CD4-positive, alpha-beta T cell (primary cell): Measurements from ENCODE around the gene RBM34. TPM values are rescaled to one million over a fixed set of nuclear protein-coding genes. Genes with fewer than 3 reads are reported as not detected.

Experiments used
- ATAC-seq: fragments of 200-7000 bp; cut with Tn5 transposase; one replicate; pipeline ENCODE4 v1.10.0; 2022; ENCODE audit warnings: mild to moderate bottlenecking; ENCODE audit not compliant: poor library complexity
- CTCF ChIA-PET: fragments of 350-600 bp; sonication (Branson Sonifier 250); formaldehyde crosslinking; loops from one replicate; lab custom pipeline; 2021; ENCODE audit warnings: antibody characterized with exemption, inconsistent platforms; lab: Charles Lee
- POLR2A ChIA-PET: fragments of 350-600 bp; sonication (Branson Sonifier 250); formaldehyde crosslinking; loops from one replicate; lab custom pipeline; 2021; ENCODE audit warnings: antibody characterized with exemption, inconsistent platforms; lab: Charles Lee
- DNase-seq, 14 experiments: peaks; one replicate each; pipeline ENCODE4 v3.0.0-alpha.2; 2013 to 2020; ENCODE audit warnings: mixed read lengths in 2 of 14
- H3K27ac ChIP-seq, 2 donors: one replicate each; pipeline versions ENCODE4 v1.5.1 to v1.7.0; 2013; ENCODE audit warnings: low read length in 2 of 2, low read depth in 1 of 2, mild to moderate bottlenecking in 1 of 2
- H3K27me3 ChIP-seq, 2 experiments: 1 replicate in 1 of 2; 2 replicates in 1 of 2; pipeline versions ENCODE4 v1.6.1 to v1.7.0; 2013; ENCODE audit warnings: low read length in 2 of 2, control low read depth in 1 of 2, mild to moderate bottlenecking in 1 of 2, moderate library complexity in 1 of 2; ENCODE audit not compliant: insufficient read depth in 2 of 2, control insufficient read depth in 1 of 2
- H3K36me3 ChIP-seq: one replicate; pipeline ENCODE4 v1.6.1; 2013; ENCODE audit warnings: low read length, control low read depth; ENCODE audit not compliant: insufficient read depth
- H3K4me1 ChIP-seq: one replicate; pipeline ENCODE4 v1.6.1; 2013; ENCODE audit warnings: low read length, control low read depth; ENCODE audit not compliant: insufficient read depth
- H3K4me3 ChIP-seq: one replicate; pipeline ENCODE4 v1.5.1; 2013; ENCODE audit warnings: mild to moderate bottlenecking, low read length, moderate library complexity
- H3K9me3 ChIP-seq, 2 experiments: 1 replicate in 1 of 2; 2 replicates in 1 of 2; pipeline versions ENCODE4 v1.6.1 to v1.7.0; 2013; ENCODE audit warnings: low read length in 2 of 2, mild to moderate bottlenecking in 2 of 2, control low read depth in 1 of 2, moderate library complexity in 1 of 2; ENCODE audit not compliant: control insufficient read depth in 1 of 2, insufficient read depth in 1 of 2
- H3K27ac Mint-ChIP-seq: one replicate; pipeline ENCODE4 v1.8.0; 2020; ENCODE audit warnings: mixed read lengths
- H3K27me3 Mint-ChIP-seq: one replicate; pipeline ENCODE4 v1.8.0; 2021; ENCODE audit warnings: mixed read lengths
- H3K36me3 Mint-ChIP-seq: one replicate; pipeline ENCODE4 v1.8.0; 2021; ENCODE audit warnings: low read depth, mixed read lengths
- H3K4me1 Mint-ChIP-seq: one replicate; pipeline ENCODE4 v1.8.0; 2021; ENCODE audit warnings: low read depth, mixed read lengths
- H3K4me3 Mint-ChIP-seq: one replicate; pipeline ENCODE4 v1.8.0; 2020; ENCODE audit warnings: mild to moderate bottlenecking, mixed read lengths
- H3K9me3 Mint-ChIP-seq: one replicate; pipeline ENCODE4 v1.8.0; 2020; ENCODE audit warnings: mixed read lengths
- intact Hi-C, 2 experiments: fragments of 100-400 bp; cut with DNase I in 1 of 2; cut with micrococcal nuclease in 1 of 2; formaldehyde crosslinking; loops; one replicate each; pipeline versions ENCODE4 v1.15.1 to v1.9.0; 2023 to 2025; cut with DNase I, micrococcal nuclease
- total RNA-seq, 174 experiments: library from RNA in 2 of 174; stranded (reverse) in 2 of 174; gene quantifications; one replicate each; pipeline ENCODE4 v1.2.3 and lab custom pipeline; 2021 to 2026
- TF ChIP-seq, protein P1 (sequence below): fragments of 200-600 bp; IDR thresholded peaks from one replicate; pipeline ENCODE4 v1.8.0; 2022; ENCODE audit warnings: antibody characterized with exemption, mild to moderate bottlenecking

RBM34 gene
- total RNA-seq, 2 experiments from 2014 or later = 195 to 218 TPM

DNA sequence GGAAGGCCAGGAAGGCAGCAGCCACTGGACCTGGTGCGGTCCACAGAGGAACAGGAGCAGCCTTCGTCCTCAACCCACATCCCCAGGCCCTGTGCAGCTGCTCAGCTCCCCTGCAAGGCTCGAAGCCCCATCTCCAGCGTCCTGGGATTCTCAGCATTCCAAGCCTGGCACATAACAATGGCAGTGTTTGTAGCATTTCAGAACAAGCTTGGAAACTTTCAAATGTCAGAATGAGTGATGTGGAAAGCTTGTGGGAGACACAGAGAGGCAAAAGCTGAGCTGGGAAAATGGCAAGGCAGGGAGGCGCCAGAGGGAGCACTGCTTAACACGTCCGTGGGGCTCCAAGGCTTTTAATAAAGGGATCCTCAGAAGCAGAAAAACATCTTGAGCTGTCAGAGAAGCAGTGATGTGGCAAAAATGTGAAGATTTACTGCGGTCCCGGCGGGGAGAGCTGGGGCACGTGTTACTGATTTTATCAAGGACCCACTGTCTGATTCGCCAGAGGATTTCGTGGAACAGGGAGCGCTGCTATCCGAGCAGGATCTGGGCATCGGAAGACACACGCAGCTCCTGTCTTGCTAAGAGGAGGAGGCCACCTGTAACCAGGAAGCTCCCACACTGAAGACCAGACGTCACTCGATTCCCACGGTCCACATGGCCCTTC, 70.5 kb downstream of the RBM34 start:
- H3K36me3 Mint-ChIP-seq = no peaks in the 10 kb centered on the region
- H3K4me1 Mint-ChIP-seq = peaks cover 6% of the 10 kb centered on the region
- Histone ChIP-seq H3K36me3 (no peaks in the 10 kb centered on the region), H3K27me3 (no peaks in the 10 kb centered on the region), H3K27ac (no peak overlapping the region), H3K9me3 (no peaks in the 10 kb centered on the region), H3K4me1 (peaks cover 9% of the 10 kb centered on the region), H3K4me3 (no peak overlapping the region)
- ChIA-PET CTCF (no interaction called here), POLR2A (interaction anchor here (1.1 kb wide), 1 partner anchor 12 kb away, joined by 4 read pairs; no protein-coding TSS in a partner anchor)
- intact Hi-C loops = loop anchor here in 1 of 2 experiments (5.0 kb wide), 1 partner anchor 692 kb away; no protein-coding TSS in a partner anchor
- DNase-seq (no peak), ATAC-seq (no peak)
- no peak overlapping the region for H3K27ac Mint-ChIP-seq
- peaks cover 6% of the 10 kb centered on the region for H3K27me3 Mint-ChIP-seq
- H3K9me3 Mint-ChIP-seq = no peaks in the 10 kb centered on the region
- H3K4me3 Mint-ChIP-seq = no peak overlapping the region
- TF ChIP-seq, protein P1, sequence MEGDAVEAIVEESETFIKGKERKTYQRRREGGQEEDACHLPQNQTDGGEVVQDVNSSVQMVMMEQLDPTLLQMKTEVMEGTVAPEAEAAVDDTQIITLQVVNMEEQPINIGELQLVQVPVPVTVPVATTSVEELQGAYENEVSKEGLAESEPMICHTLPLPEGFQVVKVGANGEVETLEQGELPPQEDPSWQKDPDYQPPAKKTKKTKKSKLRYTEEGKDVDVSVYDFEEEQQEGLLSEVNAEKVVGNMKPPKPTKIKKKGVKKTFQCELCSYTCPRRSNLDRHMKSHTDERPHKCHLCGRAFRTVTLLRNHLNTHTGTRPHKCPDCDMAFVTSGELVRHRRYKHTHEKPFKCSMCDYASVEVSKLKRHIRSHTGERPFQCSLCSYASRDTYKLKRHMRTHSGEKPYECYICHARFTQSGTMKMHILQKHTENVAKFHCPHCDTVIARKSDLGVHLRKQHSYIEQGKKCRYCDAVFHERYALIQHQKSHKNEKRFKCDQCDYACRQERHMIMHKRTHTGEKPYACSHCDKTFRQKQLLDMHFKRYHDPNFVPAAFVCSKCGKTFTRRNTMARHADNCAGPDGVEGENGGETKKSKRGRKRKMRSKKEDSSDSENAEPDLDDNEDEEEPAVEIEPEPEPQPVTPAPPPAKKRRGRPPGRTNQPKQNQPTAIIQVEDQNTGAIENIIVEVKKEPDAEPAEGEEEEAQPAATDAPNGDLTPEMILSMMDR = no peak

DNA sequence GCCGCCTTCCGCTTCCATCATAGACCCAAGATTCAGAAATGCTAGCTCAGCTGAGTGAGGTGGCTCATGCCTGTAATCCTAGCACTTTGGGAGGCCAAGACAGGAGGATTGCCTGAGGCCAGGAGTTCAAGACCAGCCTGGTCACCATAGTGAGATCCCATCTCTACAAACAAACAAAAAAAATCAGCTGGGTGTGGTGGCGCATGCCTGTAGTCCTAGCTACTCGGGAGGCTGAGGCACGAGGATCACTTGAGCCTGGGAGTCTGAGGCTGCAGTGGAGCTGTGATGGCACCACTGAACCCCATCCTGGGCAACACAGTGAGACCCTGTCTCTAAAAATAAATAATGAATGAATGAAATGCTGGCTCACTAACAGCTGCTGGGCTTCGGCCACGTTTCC, 72.1 kb downstream of the RBM34 start:
- Mint-ChIP-seq H3K9me3 (no peaks in the 10 kb centered on the region), H3K27me3 (peaks cover 4% of the 10 kb centered on the region), H3K27ac (no peak overlapping the region), H3K36me3 (no peaks in the 10 kb centered on the region), H3K4me1 (peaks cover 6% of the 10 kb centered on the region), H3K4me3 (no peak overlapping the region)
- peaks cover 10% of the 10 kb centered on the region for H3K4me1 ChIP-seq
- H3K36me3 ChIP-seq = no peaks in the 10 kb centered on the region
- H3K9me3 ChIP-seq = no peaks in the 10 kb centered on the region
- TF ChIP-seq, protein P1 = no peak
- DNase-seq = no peak
- no peaks in the 10 kb centered on the region for H3K27me3 ChIP-seq
- CTCF ChIA-PET = no interaction called here
- H3K4me3 ChIP-seq = no peak overlapping the region
- POLR2A ChIA-PET = interaction anchor here (0.6 to 1.1 kb wide), 2 partner anchors 10 to 489 kb away, joined by 3 read pairs; no protein-coding TSS in a partner anchor
- no peak for ATAC-seq
- intact Hi-C loops = no loop called here
- H3K27ac ChIP-seq = no peak overlapping the region

DNA sequence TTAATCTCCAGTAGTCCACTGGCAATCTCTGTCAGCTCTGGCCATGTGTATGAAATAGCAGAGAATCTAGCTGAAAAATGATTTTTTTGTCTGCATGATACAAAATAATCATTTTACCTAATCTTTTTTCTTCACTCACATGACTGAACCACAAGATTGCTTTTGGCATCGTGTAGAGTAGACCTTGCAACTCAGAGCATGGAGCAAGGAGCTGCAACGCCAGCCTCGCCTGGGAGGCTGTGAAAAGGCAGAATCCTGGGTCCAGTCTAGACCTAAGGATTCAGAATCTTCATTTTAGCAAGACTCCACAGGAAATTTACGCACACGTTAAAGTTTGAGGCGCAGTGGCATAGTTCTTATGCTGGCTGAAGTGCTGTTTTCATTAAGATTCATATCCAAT, 72.6 kb downstream of the RBM34 start:
- intact Hi-C loops = no loop called here
- no peak overlapping the region for H3K27ac Mint-ChIP-seq
- ATAC-seq (no peak), DNase-seq (no peak)
- Histone ChIP-seq H3K27me3 (no peaks in the 10 kb centered on the region), H3K9me3 (no peaks in the 10 kb centered on the region), H3K4me3 (no peak overlapping the region), H3K27ac (no peak overlapping the region), H3K4me1 (peaks cover 10% of the 10 kb centered on the region), H3K36me3 (no peaks in the 10 kb centered on the region)
- no peaks in the 10 kb centered on the region for H3K36me3 Mint-ChIP-seq
- H3K4me3 Mint-ChIP-seq = no peak overlapping the region
- TF ChIP-seq, protein P1 = no peak
- H3K9me3 Mint-ChIP-seq = no peaks in the 10 kb centered on the region
- H3K27me3 Mint-ChIP-seq = no peaks in the 10 kb centered on the region
- CTCF ChIA-PET = interaction anchor here (0.5 kb wide), 1 partner anchor 325 kb away, joined by 3 read pairs; no protein-coding TSS in a partner anchor
- POLR2A ChIA-PET = interaction anchor here (0.6 to 1.1 kb wide), 2 partner anchors 10 to 488 kb away, joined by 3 read pairs; no protein-coding TSS in a partner anchor
- peaks cover 7% of the 10 kb centered on the region for H3K4me1 Mint-ChIP-seq
